Measurements from ENCODE around the gene PTPRA.
"Not testable (repeated sequence)": the region's sequence is repeated elsewhere in the genome, so short reads cannot be mapped to it uniquely, and the experiment has no call there.

Gene PTPRA

DNA sequence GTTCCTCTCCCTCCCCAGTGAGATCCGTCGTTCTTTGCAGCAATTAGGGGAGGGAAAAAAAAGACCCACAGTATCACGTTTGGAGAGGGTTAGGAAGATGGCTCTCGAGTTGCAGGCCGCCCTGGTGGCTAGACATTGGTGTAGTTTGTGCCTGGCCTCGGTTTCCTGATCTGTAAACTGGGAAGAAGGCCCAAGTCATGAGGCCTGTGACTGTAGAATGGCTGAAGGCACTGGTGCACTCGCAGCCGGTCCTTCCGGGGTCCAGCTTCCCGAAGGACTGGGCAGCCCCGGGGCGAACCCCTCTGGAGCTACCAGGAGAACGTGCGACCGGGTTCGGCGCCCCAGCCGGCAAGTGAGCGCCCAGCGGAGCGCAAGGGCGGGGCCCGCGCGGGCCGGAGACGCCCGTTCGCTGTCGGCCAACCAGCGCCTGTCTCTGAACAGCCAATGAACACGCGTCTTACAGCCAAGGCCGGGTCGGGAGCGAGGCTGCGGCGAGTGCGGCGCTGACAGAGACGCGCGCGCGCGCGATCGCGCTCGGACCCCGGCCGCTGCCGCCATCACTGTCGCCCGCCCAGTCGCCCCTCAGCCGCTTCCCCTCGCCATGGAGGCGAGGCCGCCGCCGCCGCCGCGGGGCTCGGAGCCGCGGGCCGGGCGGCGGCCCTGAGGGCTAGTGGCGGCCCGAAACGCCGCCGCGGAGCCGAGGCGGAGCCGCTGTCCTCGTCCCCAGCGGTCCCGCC lies at the start of gene PTPRA:
Gene PTPRA (plus strand): TSS at position 472 of the 737 bp plus-strand sequence. CDS start 90,797 bp downstream, outside the sequence.
- DNase-seq = peak; percentile 93

DNA sequence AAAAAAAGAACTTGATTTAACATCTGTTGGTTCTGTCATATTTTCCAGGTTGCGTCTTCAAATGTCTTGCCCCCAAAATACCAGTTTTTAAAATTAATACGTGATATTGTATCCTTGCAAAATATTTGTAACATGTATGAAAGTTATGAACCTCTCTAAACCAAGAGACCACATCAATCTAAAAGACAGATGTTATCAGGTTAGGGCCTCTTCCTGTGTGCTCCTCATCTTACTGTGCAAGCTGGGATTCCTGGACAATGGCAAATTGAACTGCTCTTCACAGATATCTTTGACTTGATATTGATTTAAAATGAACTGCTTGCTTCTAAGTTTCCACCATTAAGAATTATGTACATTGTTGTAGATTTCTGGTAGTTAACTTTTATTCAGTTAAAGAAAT lies 47.5 kb upstream of the PTPRA start:
- DNase-seq = no peak

- DNase-seq = no peak
These were observed 46.6 kb upstream of the PTPRA start for GRCh38 chr20:2826655-2827054.

DNA sequence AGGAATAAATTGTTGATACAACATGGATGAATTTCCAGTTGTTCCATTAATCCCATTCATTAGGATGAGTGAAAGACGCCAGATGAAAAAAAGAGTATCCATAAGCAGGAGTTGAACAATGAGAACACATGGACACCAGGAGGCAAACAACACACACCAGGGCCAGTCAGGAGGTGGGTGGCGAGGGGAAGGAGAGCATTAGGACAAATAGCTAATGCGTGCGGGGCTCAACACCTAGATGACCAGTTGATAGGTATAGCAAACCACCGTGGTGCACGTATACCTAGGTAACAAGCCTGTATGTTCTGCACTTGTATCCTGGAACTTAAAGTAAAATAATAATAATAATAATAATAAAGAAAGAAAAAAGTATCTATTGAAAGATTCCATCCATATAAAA lies 43.9 kb upstream of the PTPRA start:
- no peak for DNase-seq

DNA sequence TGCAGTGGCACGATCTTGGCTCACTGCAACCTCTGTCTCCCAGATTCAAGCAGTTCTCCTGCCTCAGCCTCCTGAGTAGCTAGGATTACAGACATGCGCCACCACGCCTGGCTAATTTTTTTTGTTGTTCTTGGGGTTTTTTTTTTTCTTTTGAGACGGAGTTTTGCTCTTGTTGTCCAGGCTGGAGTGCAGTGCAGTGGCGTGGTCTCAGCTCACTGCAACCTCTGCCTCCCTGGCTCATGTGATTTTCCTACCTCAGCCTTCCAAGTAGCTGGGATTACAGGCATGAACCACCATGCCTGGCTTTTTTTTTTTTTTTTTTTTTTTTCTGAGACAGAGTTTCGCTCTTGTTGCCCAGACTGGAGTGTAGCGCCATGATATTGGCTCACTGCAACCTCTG lies 42.1 kb upstream of the PTPRA start:
- not testable (repeated sequence) for DNase-seq

DNA sequence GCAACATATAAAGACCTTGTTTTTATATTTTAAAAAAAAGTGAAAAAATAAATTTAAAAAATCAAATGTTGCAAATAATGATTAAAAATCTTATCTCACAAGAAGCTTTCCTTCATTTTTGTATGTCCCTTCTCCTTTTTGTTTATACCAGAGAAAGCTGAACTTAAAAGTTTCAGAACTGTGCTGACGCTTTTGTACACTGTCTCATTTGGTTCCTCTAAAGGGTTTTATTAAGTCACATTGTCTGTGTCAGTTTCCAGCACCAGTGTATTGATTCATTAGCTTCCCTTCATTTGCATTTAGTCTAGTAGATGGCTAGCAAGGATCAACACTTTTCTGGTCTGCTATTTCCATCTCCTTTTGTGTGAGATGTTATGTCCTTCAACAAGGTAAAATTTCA lies 39.5 kb upstream of the PTPRA start:
- DNase-seq = no peak

DNA sequence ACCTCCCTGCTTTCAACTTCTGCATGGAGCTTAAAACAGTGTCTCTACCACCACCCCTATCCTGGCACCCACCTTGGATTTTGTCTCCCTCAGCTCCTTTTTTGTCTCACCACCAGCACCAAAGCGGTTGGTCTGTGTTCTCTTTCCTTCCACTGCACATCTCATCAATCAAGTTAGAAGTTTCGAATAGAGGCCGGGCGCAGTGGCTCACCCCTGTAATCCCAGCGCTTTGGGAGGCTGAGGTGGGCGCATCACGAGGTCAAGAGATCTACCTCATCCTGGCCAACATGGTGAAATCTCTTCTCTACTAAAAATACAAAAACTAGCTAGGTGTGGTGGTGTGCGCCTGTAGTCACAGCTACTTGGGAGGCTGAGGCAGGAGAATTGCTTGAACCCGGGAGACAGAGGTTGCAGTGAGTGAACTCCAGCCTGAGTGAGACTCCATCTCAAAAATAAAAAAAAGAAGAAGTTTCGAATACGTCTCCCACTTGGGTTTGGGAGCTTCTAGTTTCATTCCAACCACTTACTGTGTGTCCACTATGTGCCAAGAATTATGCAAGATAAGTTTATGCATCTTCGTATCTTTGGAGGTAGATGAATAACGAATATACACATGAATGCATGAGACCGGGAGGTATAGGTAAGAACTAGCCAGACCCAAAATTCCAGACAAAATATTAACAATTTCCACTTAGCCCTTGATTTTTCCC lies 38.7 kb upstream of the PTPRA start:
- DNase-seq = no peak

DNA sequence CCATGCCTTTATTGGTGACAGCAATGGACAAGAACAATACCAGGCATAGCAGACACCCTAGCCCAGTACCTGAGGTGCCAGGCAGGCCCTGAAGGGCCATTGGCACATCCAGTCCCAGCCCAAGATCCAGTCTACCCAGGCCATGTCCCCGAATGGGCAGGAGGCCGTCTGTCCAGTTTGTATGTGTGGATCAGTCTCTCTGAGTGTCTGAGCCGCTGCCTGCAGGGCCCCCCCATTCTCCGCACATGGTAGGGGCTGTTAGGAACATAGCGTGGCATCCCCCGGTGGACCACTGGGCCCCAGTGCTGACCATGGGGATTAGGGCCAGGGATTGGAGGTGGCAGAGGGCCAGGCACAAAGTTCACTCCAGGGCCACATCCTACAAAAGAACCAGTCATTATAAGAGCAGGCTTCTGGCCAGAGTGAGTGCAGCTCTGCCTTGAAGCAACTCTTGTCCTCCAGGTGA lies 37.9 kb upstream of the PTPRA start:
- no peak for DNase-seq

GRCh38 chr20:2836035-2836434 lies 37.2 kb upstream of the PTPRA start:
- no peak for DNase-seq

- no peak for DNase-seq
These were observed 35.9 kb upstream of the PTPRA start for GRCh38 chr20:2837221-2837960.

GRCh38 chr20:2838170-2838797 lies 35.0 kb upstream of the PTPRA start:
- DNase-seq = no peak

GRCh38 chr20:2838847-2839671 lies 34.2 kb upstream of the PTPRA start:
- no peak for DNase-seq

DNA sequence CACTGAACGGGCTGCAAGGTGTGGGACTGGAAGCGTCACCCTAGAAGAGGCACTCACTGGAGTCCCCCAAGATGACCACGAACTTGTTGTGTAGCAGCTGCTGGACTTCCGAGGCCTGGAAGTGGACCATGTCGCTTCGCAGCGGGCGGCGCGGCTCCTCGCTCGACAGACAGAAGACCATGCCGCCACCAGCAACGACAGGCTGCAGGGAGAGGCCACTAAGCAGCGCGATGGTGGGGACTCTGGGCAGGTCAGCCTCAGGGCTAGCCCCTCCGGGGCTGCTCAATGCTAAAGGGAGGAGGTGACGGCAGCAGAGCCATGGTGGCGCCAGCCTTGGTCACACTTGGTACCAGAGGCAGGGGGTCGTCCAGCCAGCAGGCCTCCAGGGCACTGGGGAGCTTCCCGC lies 33.5 kb upstream of the PTPRA start:
- DNase-seq = no peak

DNA sequence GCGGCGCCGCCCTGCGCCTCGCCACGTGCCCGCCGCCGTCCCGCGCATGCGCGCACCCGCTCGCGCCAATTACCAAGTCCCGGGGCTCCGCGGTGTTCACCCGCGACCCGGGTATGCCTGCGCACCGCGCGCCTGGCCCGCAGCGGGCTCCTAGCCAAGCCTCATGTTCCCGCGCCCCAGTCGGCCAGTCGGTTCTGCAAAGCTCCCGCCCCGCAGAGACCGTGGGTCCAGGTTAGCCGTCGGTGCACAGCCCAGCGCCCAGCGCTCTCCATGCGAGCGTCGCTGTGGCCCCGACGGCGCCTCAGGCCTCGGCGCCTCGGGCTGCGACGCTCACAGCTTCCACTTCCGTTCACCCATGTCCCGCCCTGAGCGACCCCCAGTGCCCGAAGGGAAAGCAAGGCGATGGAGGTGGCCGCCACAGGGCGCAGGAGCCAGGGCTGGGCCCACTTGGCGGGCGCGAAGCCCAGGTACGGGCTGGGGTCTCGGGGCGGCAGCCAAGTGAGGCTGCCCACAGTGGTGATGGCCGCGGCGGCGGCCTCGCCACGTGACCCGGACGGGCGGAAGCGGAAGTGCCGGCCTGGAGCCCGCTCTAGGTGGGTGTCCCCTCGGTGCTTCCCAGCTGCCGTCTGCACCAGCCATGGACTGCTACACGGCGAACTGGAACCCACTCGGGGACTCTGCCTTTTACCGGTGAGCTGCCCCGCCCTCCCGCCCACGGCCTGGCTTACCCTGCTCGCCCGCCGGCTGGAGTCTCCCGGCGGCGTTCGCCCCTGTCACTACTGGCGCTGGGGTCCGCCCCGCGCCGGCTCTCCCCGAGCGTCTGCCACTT lies 32.9 kb upstream of the PTPRA start, which contains the start of the genes PCED1A and VPS16:
Gene PCED1A (minus strand): TSS at position 518 of the 829 bp plus-strand sequence. CDS start 743 bp downstream, outside the sequence.
Gene VPS16 (plus strand): TSS at position 608 of the 829 bp plus-strand sequence. CDS start 30 bp downstream, at position 638.
- peak; percentile 86 for DNase-seq

DNA sequence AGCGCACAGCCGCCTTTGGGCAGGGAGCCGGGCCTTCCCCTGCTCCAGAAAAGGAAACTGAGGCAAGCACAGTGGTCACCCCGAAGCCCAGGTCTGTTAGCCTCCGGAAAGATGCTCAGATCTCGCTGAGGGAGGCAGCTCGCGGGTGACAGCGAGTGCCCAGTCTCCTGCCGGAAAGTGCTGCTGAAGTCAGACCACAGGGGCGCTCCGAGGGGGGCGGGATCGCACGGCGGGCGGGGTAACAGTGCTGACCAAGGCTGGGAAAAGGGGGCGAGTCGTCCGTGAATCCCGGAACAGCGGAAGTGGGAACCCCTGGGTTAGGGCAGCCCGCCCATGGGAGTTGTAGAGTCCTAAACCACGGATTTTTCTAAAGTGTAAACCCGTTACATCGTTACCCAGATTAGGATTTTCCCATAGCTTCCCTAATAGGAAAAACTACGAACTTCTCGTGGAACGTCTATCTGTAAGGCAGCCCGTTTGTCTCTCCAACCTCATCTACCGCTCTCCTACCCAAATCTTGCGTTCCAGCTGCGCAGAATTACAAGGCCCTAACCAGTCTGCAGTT lies 32.2 kb upstream of the PTPRA start:
- DNase-seq = peak; percentile 42

DNA sequence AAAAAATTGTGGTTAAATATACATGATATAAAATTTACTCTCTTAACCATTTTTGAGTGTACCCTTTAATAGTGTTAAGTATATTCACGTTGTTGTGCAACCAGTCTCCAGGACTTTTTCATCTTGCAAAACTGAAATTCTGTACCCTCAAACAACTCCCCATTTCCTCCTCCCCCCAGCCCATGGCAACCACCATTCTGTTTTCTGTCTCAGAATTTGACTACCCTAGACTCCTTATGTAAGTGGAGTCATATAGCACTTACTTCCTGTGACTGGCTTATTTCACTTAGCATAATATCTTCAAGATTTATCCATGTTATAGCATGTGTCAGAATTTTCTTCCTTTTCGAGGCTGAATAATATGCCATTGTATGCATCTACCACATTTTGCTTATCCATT lies 27.7 kb upstream of the PTPRA start:
- DNase-seq = no peak

- DNase-seq = no peak
These were observed 26.6 kb upstream of the PTPRA start for GRCh38 chr20:2846698-2847097.

GRCh38 chr20:2847802-2848201 lies 25.5 kb upstream of the PTPRA start:
- no peak for DNase-seq

DNA sequence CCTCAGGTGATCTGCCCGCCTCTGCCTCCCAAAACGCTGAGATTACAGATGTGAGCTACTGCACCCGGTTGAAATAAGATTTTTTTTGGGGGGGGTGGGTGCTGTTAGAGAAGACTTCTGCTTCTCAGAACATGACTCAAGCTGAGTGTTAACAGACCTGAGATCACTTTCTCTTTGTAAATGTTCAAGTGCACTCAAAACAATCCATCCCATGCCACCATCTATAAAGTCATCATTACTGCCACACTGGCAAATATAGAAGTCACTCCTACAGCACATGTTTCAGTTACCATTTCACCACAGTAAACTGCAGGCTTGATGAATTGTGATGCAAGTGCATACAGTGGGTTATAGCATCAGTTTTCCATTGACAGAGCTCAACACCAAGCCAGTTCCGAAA lies 23.8 kb upstream of the PTPRA start:
- no peak for DNase-seq

- no peak for DNase-seq
These were observed 22.2 kb upstream of the PTPRA start for GRCh38 chr20:2851086-2851485.

GRCh38 chr20:2858591-2858990 lies 14.7 kb upstream of the PTPRA start:
- no peak for DNase-seq

Data from hematopoietic multipotent progenitor cell treated with erythropoietin and hydrocortisone succinate and interleukin-3 and kit ligand, for 8 days (in vitro differentiated cells).